IMR-90 (cell line): ENCODE data around the gene CARMIL1. TPM values are rescaled to one million over a fixed set of nuclear protein-coding genes. Genes with fewer than 3 reads are reported as not detected.

Source experiments
- ATAC-seq: fragments of 200-7000 bp; cut with Tn5 transposase; 2 replicates; pipeline ENCODE4 v1.9.1; 2020; ENCODE audit warnings: low read depth, mild to moderate bottlenecking, moderate library complexity
- BruUV-seq: library from RNA; stranded (reverse); fragments of 400-500 nt; replicated peaks from 2 replicates; lab custom pipeline; 2021; lab: Mats Ljungman, UMichigan
- CTCF ChIA-PET: fragments of 300-600 bp; formaldehyde crosslinking; extraction: SDS; loops from one replicate; lab custom pipeline; 2021; ENCODE audit warnings: antibody characterized with exemption; lab: Yijun Ruan, JAX
- POLR2A ChIA-PET: fragments of 300-600 bp; sonication (Branson Sonifier 250); formaldehyde crosslinking; loops from one replicate; lab custom pipeline; 2022; ENCODE audit warnings: antibody characterized with exemption; ENCODE audit not compliant: unreplicated experiment; lab: Charles Lee
- DNase-seq: peaks from one replicate; pipeline ENCODE4 v3.0.0; 2013
- H2AFZ ChIP-seq: replicated peaks from 2 replicates; pipeline ENCODE3; 2013; ENCODE audit warnings: low read length, mild to moderate bottlenecking; ENCODE audit not compliant: poor library complexity
- H2AK5ac ChIP-seq: 2 replicates; pipeline ENCODE4 v1.6.1; 2013; ENCODE audit warnings: low read depth, low read length, inconsistent platforms
- H2AK9ac ChIP-seq: replicated peaks from 2 replicates; pipeline ENCODE3; 2013; ENCODE audit warnings: mild to moderate bottlenecking, low read depth, low read length, moderate library complexity; ENCODE audit not compliant: poor library complexity
- H2BK120ac ChIP-seq: 2 replicates; pipeline ENCODE4 v1.6.1; 2013; ENCODE audit warnings: low read depth, low read length, inconsistent platforms
- H2BK15ac ChIP-seq: 3 replicates; pipeline ENCODE4 v1.6.1; 2013; ENCODE audit warnings: low read depth, low read length, inconsistent platforms
- H2BK20ac ChIP-seq: 2 replicates; pipeline ENCODE4 v1.6.1; 2013; ENCODE audit warnings: low read depth, mild to moderate bottlenecking, inconsistent platforms, low read length, moderate library complexity
- H2BK5ac ChIP-seq: 2 replicates; pipeline ENCODE4 v1.6.1; 2013; ENCODE audit warnings: mild to moderate bottlenecking, low read depth, low read length, inconsistent platforms; ENCODE audit not compliant: poor library complexity, severe bottlenecking
- H3K14ac ChIP-seq: replicated peaks from 2 replicates; pipeline ENCODE4 v1.6.1; 2013; ENCODE audit warnings: low read depth, low read length, inconsistent platforms
- H3K18ac ChIP-seq: 2 replicates; pipeline ENCODE4 v1.6.1; 2013; ENCODE audit warnings: low read depth, low read length, control low read depth
- H3K23ac ChIP-seq: 2 replicates; pipeline ENCODE4 v1.6.1; 2013; ENCODE audit warnings: low read depth, low read length, inconsistent platforms
- H3K27ac ChIP-seq: 2 replicates; pipeline ENCODE4 v1.5.1; 2013; ENCODE audit warnings: mild to moderate bottlenecking, control low read depth, low read length; ENCODE audit not compliant: insufficient read depth
- H3K27me3 ChIP-seq: 2 replicates; pipeline ENCODE4 v1.6.1; 2013; ENCODE audit warnings: low read length; ENCODE audit not compliant: control insufficient read depth, insufficient read depth
- H3K36me3 ChIP-seq: 2 replicates; pipeline ENCODE4 v1.6.1; 2013; ENCODE audit warnings: low read length, mixed read lengths; ENCODE audit not compliant: control insufficient read depth, insufficient read depth
- H3K4ac ChIP-seq: 2 replicates; pipeline ENCODE4 v1.6.1; 2013; ENCODE audit warnings: low read depth, low read length, inconsistent platforms
- H3K4me1 ChIP-seq: 2 replicates; pipeline ENCODE4 v1.6.1; 2013; ENCODE audit warnings: low read length, mixed read lengths; ENCODE audit not compliant: control insufficient read depth, insufficient read depth
- H3K4me2 ChIP-seq: 2 replicates; pipeline ENCODE4 v1.6.1; 2013; ENCODE audit warnings: low read depth, mild to moderate bottlenecking, control low read depth, low read length, moderate library complexity
- H3K4me3 ChIP-seq: 2 replicates; pipeline ENCODE4 v1.5.1; 2013; ENCODE audit warnings: low read depth, mild to moderate bottlenecking, control low read depth, low read length, moderate library complexity; ENCODE audit not compliant: insufficient read depth
- H3K56ac ChIP-seq: 2 replicates; pipeline ENCODE4 v1.6.1; 2013; ENCODE audit warnings: low read length, inconsistent platforms; ENCODE audit not compliant: insufficient read depth; ENCODE audit errors: extremely low read depth
- H3K79me1 ChIP-seq, 2 experiments: 2 replicates each; pipeline ENCODE4 v1.6.1; 2013; ENCODE audit warnings: low read length in 2 of 2, inconsistent platforms in 1 of 2, low read depth in 1 of 2
- H3K9ac ChIP-seq: 2 replicates; pipeline ENCODE4 v1.6.1; 2013; ENCODE audit warnings: low read depth, low read length, control low read depth
- H3K9me1 ChIP-seq: 2 replicates; pipeline ENCODE4 v1.6.1; 2013; ENCODE audit warnings: low read length, inconsistent platforms; ENCODE audit not compliant: insufficient read depth
- H3K9me3 ChIP-seq: 2 replicates; pipeline ENCODE4 v1.6.1; 2013; ENCODE audit warnings: low read length; ENCODE audit not compliant: control insufficient read depth, insufficient read depth
- H4K20me1 ChIP-seq: 2 replicates; pipeline ENCODE4 v1.6.1; 2013; ENCODE audit warnings: low read length, inconsistent platforms; ENCODE audit not compliant: insufficient read depth
- H4K5ac ChIP-seq: 2 replicates; pipeline ENCODE4 v1.6.1; 2013; ENCODE audit warnings: mild to moderate bottlenecking, low read depth, low read length, control low read depth
- H4K8ac ChIP-seq, 2 experiments: 2 replicates each; pipeline ENCODE4 v1.6.1; 2013; ENCODE audit warnings: low read depth in 2 of 2, low read length in 2 of 2, control low read depth in 1 of 2, inconsistent platforms in 1 of 2
- H4K91ac ChIP-seq: 2 replicates; pipeline ENCODE4 v1.6.1; 2013; ENCODE audit warnings: low read depth, low read length, inconsistent platforms; ENCODE audit not compliant: insufficient read depth
- BHLHE40 ChIP-seq: fragments of 150-350 bp; IDR thresholded peaks from 2 replicates; pipeline ENCODE4 v1.6.1; 2016; ENCODE audit warnings: mild to moderate bottlenecking, low read depth, low read length
- CEBPB ChIP-seq: IDR thresholded peaks from 2 replicates; pipeline ENCODE4 v1.6.1; 2012; ENCODE audit warnings: low read depth, low read length, improper control_type of control experiment
- CTCF ChIP-seq: conservative IDR thresholded peaks from 2 replicates; pipeline ENCODE4 v1.5.1; 2012; ENCODE audit warnings: mild to moderate bottlenecking, low read depth, low read length, improper control_type of control experiment
- ELK1 ChIP-seq: fragments of 150-350 bp; IDR thresholded peaks from 2 replicates; pipeline ENCODE4 v1.6.1; 2016; ENCODE audit warnings: low read depth, mild to moderate bottlenecking, low read length, moderate library complexity, borderline replicate concordance
- FOS ChIP-seq: fragments of 150-350 bp; IDR thresholded peaks from 2 replicates; pipeline ENCODE4 v1.6.1; 2016; ENCODE audit warnings: low read depth, low read length
- MAZ ChIP-seq: IDR thresholded peaks from 2 replicates; pipeline ENCODE4 v1.6.1; 2012; ENCODE audit warnings: low read depth, mild to moderate bottlenecking, low read length, improper control_type of control experiment, moderate library complexity, borderline replicate concordance
- MXI1 ChIP-seq: IDR thresholded peaks from 2 replicates; pipeline ENCODE4 v1.6.1; 2012; ENCODE audit warnings: low read depth, mild to moderate bottlenecking, low read length, moderate library complexity, borderline replicate concordance
- NFE2L2 ChIP-seq: fragments of 150-350 bp; IDR thresholded peaks from 2 replicates; pipeline ENCODE4 v1.6.1; 2016; ENCODE audit warnings: low read depth, mild to moderate bottlenecking, low read length
- POLR2A ChIP-seq: IDR thresholded peaks from 2 replicates; pipeline ENCODE4 v1.6.1; 2012; ENCODE audit warnings: mild to moderate bottlenecking, low read depth, low read length
- RAD21 ChIP-seq: IDR thresholded peaks from 2 replicates; pipeline ENCODE4 v1.6.1; 2012; ENCODE audit warnings: low read length, improper control_type of control experiment
- WGBS, 2 experiments: methylation state at CpG; one replicate each; pipeline versions ENCODE4 v1.1.5 to v1.1.7; 2013; ENCODE audit warnings: missing lambda C conversion rate in 2 of 2; ENCODE audit not compliant: insufficient read length in 1 of 2; ENCODE audit errors: extremely low coverage in 2 of 2; 5-methylcytosine and 5-hydroxymethylcytosine counted together
- dilution Hi-C: fragments of 300-500 bp; cut with HindIII; formaldehyde crosslinking; loops from one replicate; pipeline ENCODE4 v1.14.3; 2018; ENCODE audit warnings: low sequenced_read_pairs; ENCODE audit not compliant: unreplicated experiment
- in situ Hi-C: fragments of 300-500 bp; cut with MboI; formaldehyde crosslinking; loops from 3 replicates; pipeline ENCODE4 v1.14.3; 2019; ENCODE audit warnings: low sequenced_read_pairs, inconsistent platforms, mixed read lengths
- intact Hi-C: fragments of 100-400 bp; cut with micrococcal nuclease; formaldehyde crosslinking; loops from 2 replicates; pipeline ENCODE4 v1.10.0; 2022
- polyA plus RNA-seq, 3 experiments: library from polyadenylated mRNA; depleted of rRNA; stranded (reverse); fragments of >200 nt; gene quantifications; 2 replicates each; pipeline ENCODE4 v1.2.3, GENCODE V29; 2012; ENCODE audit warnings: low replicate concordance in 1 of 3
- total RNA-seq: library from RNA; depleted of rRNA; stranded (reverse); fragments of >200 nt; gene quantifications from 2 replicates; pipeline ENCODE4 v1.2.3, GENCODE V29; 2012

The CARMIL1 gene
- total and polyA plus RNA-seq, 2 of the 4 experiments (the other 2 are of a cell fraction) = 1.3 to 2.9 TPM

GRCh38 chr6:25536781-25537180, 257.6 kb downstream of the CARMIL1 start:
- ATAC-seq (no peak), DNase-seq (no peak)
- H2BK5ac ChIP-seq = no peak overlapping the region
- H3K36me3 ChIP-seq = no peaks in the 10 kb centered on the region
- H3K9me1 ChIP-seq = no peaks in the 10 kb centered on the region; the same call in 1 of the 2 replicates
- H3K18ac ChIP-seq = no peak overlapping the region
- no TSS peak for BruUV-seq
- WGBS, 2 experiments = no CpG with 5 or more reads among the region's 4 CpGs
- no peaks in the 10 kb centered on the region for H3K9me3 ChIP-seq
- no peak overlapping the region for H3K4ac ChIP-seq
- no peak overlapping the region for H3K56ac ChIP-seq
- H3K4me3 ChIP-seq = no peak overlapping the region
- H3K4me1 ChIP-seq = no peaks in the 10 kb centered on the region
- H3K14ac ChIP-seq = no peak overlapping the region
- H4K91ac ChIP-seq = no peak overlapping the region
- H2BK15ac ChIP-seq = no peak overlapping the region
- no peak overlapping the region for H3K9ac ChIP-seq
- H4K5ac ChIP-seq = no peak overlapping the region
- H2BK20ac ChIP-seq = no peak overlapping the region
- no peak overlapping the region for H2AK5ac ChIP-seq
- H3K79me1 ChIP-seq = no peaks in the 10 kb centered on the region
- no peak overlapping the region for H2AK9ac ChIP-seq
- no peaks in the 10 kb centered on the region for H4K20me1 ChIP-seq
- TF ChIP-seq POLR2A = no peak
- no peak for TF ChIP-seq CEBPB
- TF ChIP-seq MXI1 = no peak
- TF ChIP-seq NFE2L2 = no peak
- no peak for TF ChIP-seq CTCF
- TF ChIP-seq BHLHE40 = no peak
- TF ChIP-seq ELK1 = no peak
- TF ChIP-seq MAZ = no peak
- TF ChIP-seq FOS = no peak
- no peak for TF ChIP-seq RAD21
- H2BK120ac ChIP-seq = no peak overlapping the region
- no peak overlapping the region for H3K27ac ChIP-seq
- POLR2A ChIA-PET = no interaction called here
- no peak overlapping the region for H3K4me2 ChIP-seq
- in situ Hi-C loops = no loop called here
- CTCF ChIA-PET = no interaction called here
- intact Hi-C loops = no loop called here
- H3K23ac ChIP-seq = no peak overlapping the region
- H3K27me3 ChIP-seq = no peaks in the 10 kb centered on the region
- no peak overlapping the region for H4K8ac ChIP-seq
- dilution Hi-C loops = no loop called here
- no peak overlapping the region for H2AFZ ChIP-seq
